HG03342 (cell line): ENCODE data around the gene NRXN3.

ENCODE experiments used
- ATAC-seq: cut with Tn5 transposase; IDR thresholded peaks from one replicate; pipeline ENCODE4 v1.9.1; 2021; ENCODE audit warnings: mild to moderate bottlenecking, moderate library complexity; ENCODE audit not compliant: unreplicated experiment

Gene NRXN3

GRCh38 chr14:79260406-79260805, 1090.2 kb downstream of the NRXN3 start:
- ATAC-seq, result no peak

- ATAC-seq, result no peak
Observed at GRCh38 chr14:79265366-79265946, 1095.3 kb downstream of the NRXN3 start.

GRCh38 chr14:79270361-79270760, 1100.2 kb downstream of the NRXN3 start:
- ATAC-seq, result no peak

- ATAC-seq, result no peak
Observed at GRCh38 chr14:79271122-79271521, 1100.9 kb downstream of the NRXN3 start.

GRCh38 chr14:79274641-79275291, 1104.6 kb downstream of the NRXN3 start:
- no peak for ATAC-seq

GRCh38 chr14:79275292-79275655, 1105.1 kb downstream of the NRXN3 start:
- ATAC-seq, result no peak

- no peak for ATAC-seq
Observed at GRCh38 chr14:79278286-79278797, 1108.2 kb downstream of the NRXN3 start.

GRCh38 chr14:79278798-79279644, 1108.8 kb downstream of the NRXN3 start:
- peak; percentile 60 for ATAC-seq

GRCh38 chr14:79279645-79280597, 1109.7 kb downstream of the NRXN3 start:
- no peak for ATAC-seq

GRCh38 chr14:79281244-79282152, 1111.3 kb downstream of the NRXN3 start:
- ATAC-seq, result no peak

GRCh38 chr14:79284621-79285020, 1114.4 kb downstream of the NRXN3 start:
- no peak for ATAC-seq

- ATAC-seq, result no peak
Observed at GRCh38 chr14:79285263-79285662, 1115.1 kb downstream of the NRXN3 start.

GRCh38 chr14:79287976-79288375, 1117.8 kb downstream of the NRXN3 start:
- ATAC-seq, result no peak

- no peak for ATAC-seq
Observed at GRCh38 chr14:79293482-79294177, 1123.5 kb downstream of the NRXN3 start.

GRCh38 chr14:79294499-79294898, 1124.3 kb downstream of the NRXN3 start:
- no peak for ATAC-seq

GRCh38 chr14:79295385-79295784, 1125.2 kb downstream of the NRXN3 start:
- no peak for ATAC-seq

GRCh38 chr14:79298373-79298772, 1128.2 kb downstream of the NRXN3 start:
- no peak for ATAC-seq

- no peak for ATAC-seq
Observed at GRCh38 chr14:79299162-79299561, 1129.0 kb downstream of the NRXN3 start.

GRCh38 chr14:79304279-79304678, 1134.1 kb downstream of the NRXN3 start:
- ATAC-seq, result no peak
